Upper lobe of left lung (tissue), 4 donors: ENCODE data around the gene TAF1D.

ENCODE experiments used
- POLR2A ChIP-seq, 4 donors: fragments of 450-650 bp; IDR thresholded peaks; one replicate each; pipeline ENCODE4 v1.5.1; 2016 to 2017; ENCODE audit warnings: antibody characterized with exemption in 4 of 4, mild to moderate bottlenecking in 2 of 4
- POLR2AphosphoS5 ChIP-seq, 2 donors: sonication (generic); formaldehyde crosslinking; IDR thresholded peaks; one replicate each; pipeline ENCODE4 v1.5.1; 2017; ENCODE audit warnings: antibody characterized with exemption in 2 of 2
- TF ChIP-seq, protein P1 (sequence below), 6 experiments: fragments of 450-650 bp in 4 of 6; fragments of 200-600 bp in 2 of 6; sonication (generic) in 2 of 6; IDR thresholded peaks; one replicate each; pipeline ENCODE4 v1.5.1; 2016 to 2019; ENCODE audit warnings: antibody characterized with exemption in 6 of 6

DNA sequence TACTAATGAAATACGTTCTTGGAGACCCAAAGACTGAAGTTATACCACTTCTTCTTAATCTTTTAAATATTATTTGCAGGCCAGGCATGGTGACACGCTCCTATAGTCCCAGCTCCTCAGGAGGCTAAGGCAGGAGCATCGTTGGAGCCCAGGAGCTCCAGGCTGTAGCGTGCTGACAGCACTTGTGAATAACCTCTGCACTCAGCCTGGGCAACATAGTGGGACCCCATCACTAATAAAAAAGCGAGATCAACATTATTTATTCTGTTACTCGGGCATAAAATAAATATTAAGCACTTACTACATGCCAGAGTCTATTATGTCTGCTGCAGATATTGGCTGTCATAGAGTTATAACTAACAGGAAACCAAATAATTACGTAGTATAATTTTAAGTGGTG lies 42.1 kb upstream of the TAF1D start:
- TF ChIP-seq, protein P1, sequence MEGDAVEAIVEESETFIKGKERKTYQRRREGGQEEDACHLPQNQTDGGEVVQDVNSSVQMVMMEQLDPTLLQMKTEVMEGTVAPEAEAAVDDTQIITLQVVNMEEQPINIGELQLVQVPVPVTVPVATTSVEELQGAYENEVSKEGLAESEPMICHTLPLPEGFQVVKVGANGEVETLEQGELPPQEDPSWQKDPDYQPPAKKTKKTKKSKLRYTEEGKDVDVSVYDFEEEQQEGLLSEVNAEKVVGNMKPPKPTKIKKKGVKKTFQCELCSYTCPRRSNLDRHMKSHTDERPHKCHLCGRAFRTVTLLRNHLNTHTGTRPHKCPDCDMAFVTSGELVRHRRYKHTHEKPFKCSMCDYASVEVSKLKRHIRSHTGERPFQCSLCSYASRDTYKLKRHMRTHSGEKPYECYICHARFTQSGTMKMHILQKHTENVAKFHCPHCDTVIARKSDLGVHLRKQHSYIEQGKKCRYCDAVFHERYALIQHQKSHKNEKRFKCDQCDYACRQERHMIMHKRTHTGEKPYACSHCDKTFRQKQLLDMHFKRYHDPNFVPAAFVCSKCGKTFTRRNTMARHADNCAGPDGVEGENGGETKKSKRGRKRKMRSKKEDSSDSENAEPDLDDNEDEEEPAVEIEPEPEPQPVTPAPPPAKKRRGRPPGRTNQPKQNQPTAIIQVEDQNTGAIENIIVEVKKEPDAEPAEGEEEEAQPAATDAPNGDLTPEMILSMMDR (IDR thresholded peaks at IDR 0.05): no peak
- no peak for TF ChIP-seq POLR2A (IDR thresholded peaks at IDR 0.05)
- no peak for TF ChIP-seq POLR2AphosphoS5 (IDR thresholded peaks at IDR 0.05)
